A549 (cell line): Measurements from ENCODE around the gene IGSF3. TPM values are rescaled to one million over a fixed set of nuclear protein-coding genes. Genes with fewer than 3 reads are reported as not detected.

Experiments used
- ATAC-seq, 2 experiments: fragments of 200-7000 bp in 1 of 2; fragments of >200 bp in 1 of 2; cut with Nextera tagmentation in 1 of 2; cut with Tn5 transposase in 1 of 2; 3 replicates each; pipeline versions ENCODE4 v1.8.0 to v1.9.1; 2018 to 2020; ENCODE audit warnings: mild to moderate bottlenecking in 1 of 2, moderate library complexity in 1 of 2
- CTCF ChIA-PET: fragments of 300-600 bp; sonication (Branson Sonifier 250); formaldehyde crosslinking; extraction: SDS; loops from one replicate; lab custom pipeline; 2021; ENCODE audit warnings: antibody characterized with exemption, inconsistent platforms; lab: Yijun Ruan, JAX
- POLR2A ChIA-PET: fragments of 350-600 bp; formaldehyde crosslinking; extraction: SDS; loops from one replicate; lab custom pipeline; 2021; ENCODE audit warnings: antibody characterized with exemption, inconsistent platforms; lab: Yijun Ruan, JAX
- DNase-seq, 2 experiments: peaks; one replicate each; pipeline versions ENCODE4 v3.0.0 to v3.0.0-alpha.2; 2011 to 2016; ENCODE audit warnings: low read depth in 1 of 2, low spot score in 1 of 2
- FAIRE-seq: peaks from 2 replicates; lab custom pipeline; 2011; peaks lifted over from hg19 to GRCh38; lab: Jason Lieb, UNC
- H3K27ac ChIP-seq, 2 experiments: fragments of >200 bp; sonication (Bioruptor Twin); formaldehyde crosslinking; 3 replicates each; pipeline ENCODE4 v1.5.1; 2016 to 2017
- H3K4me1 ChIP-seq: fragments of >200 bp; sonication (Bioruptor Twin); formaldehyde crosslinking; 3 replicates; pipeline ENCODE4 v1.6.1; 2016
- H3K4me2 ChIP-seq: fragments of >200 bp; sonication (Bioruptor Twin); formaldehyde crosslinking; 3 replicates; pipeline ENCODE4 v1.6.1; 2016
- H3K4me3 ChIP-seq: fragments of >200 bp; sonication (Bioruptor Twin); formaldehyde crosslinking; 3 replicates; pipeline ENCODE4 v1.5.1; 2016
- H3K9me3 ChIP-seq: fragments of >200 bp; sonication (Bioruptor Twin); formaldehyde crosslinking; 3 replicates; pipeline ENCODE4 v1.6.1; 2016
- BHLHE40 ChIP-seq: IDR thresholded peaks from 2 replicates; pipeline ENCODE4 v1.6.1; 2012; ENCODE audit warnings: low read depth, low read length, inconsistent platforms
- CBX8 ChIP-seq: fragments of 200-600 bp; sonication (generic); IDR thresholded peaks from 2 replicates; pipeline ENCODE4 v1.6.1; 2016
- EHF ChIP-seq: fragments of 250-450 bp; sonication (Bioruptor Pico); IDR thresholded peaks from 2 replicates; pipeline ENCODE4 v1.5.0; 2020; ENCODE audit warnings: mild to moderate bottlenecking
- ESRRA ChIP-seq: fragments of 150-350 bp; IDR thresholded peaks from 2 replicates; pipeline ENCODE4 v1.6.1; 2014; ENCODE audit warnings: mild to moderate bottlenecking, low read length, borderline replicate concordance
- GATA3 ChIP-seq: IDR thresholded peaks from 2 replicates; pipeline ENCODE4 v1.6.1; 2012; ENCODE audit warnings: borderline replicate concordance
- HEYL ChIP-seq: fragments of 250-450 bp; sonication (Bioruptor Pico); IDR thresholded peaks from 2 replicates; pipeline ENCODE4 v1.8.0; 2021; ENCODE audit warnings: mild to moderate bottlenecking, moderate library complexity
- KDM1A ChIP-seq: fragments of 200-600 bp; sonication (generic); IDR thresholded peaks from 2 replicates; pipeline ENCODE4 v1.6.1; 2016; ENCODE audit warnings: low read depth, mild to moderate bottlenecking
- MAZ ChIP-seq: fragments of 150-350 bp; IDR thresholded peaks from 2 replicates; pipeline ENCODE4 v1.6.1; 2014; ENCODE audit warnings: antibody characterized with exemption, low read depth, low read length, borderline replicate concordance
- NFE2L2 ChIP-seq: fragments of 150-350 bp; conservative IDR thresholded peaks from 2 replicates; pipeline ENCODE4 v1.6.1; 2014; ENCODE audit warnings: low read length
- NR3C1 ChIP-seq: fragments of >200 bp; sonication (Bioruptor Twin); formaldehyde crosslinking; IDR thresholded peaks from 3 replicates; pipeline ENCODE4 v1.6.1; 2017
- SMC3 ChIP-seq: fragments of >200 bp; sonication (Bioruptor Twin); formaldehyde crosslinking; IDR thresholded peaks from 3 replicates; pipeline ENCODE4 v1.6.1; 2018; ENCODE audit warnings: inconsistent platforms
- TP53 ChIP-seq: fragments of 250-450 bp; sonication (Bioruptor Pico); IDR thresholded peaks from 2 replicates; pipeline ENCODE4 v1.5.0; 2021; ENCODE audit warnings: mild to moderate bottlenecking, moderate library complexity
- ZFP36 ChIP-seq: fragments of 450-650 bp; IDR thresholded peaks from 2 replicates; pipeline ENCODE4 v1.6.1; 2014; ENCODE audit warnings: borderline replicate concordance; ENCODE audit not compliant: partially characterized antibody
- WGBS: methylation state at CpG from one replicate; pipeline ENCODE4 v1.1.6; 2017; ENCODE audit errors: missing lambda C conversion rate; 5-methylcytosine and 5-hydroxymethylcytosine counted together
- polyA plus RNA-seq, 4 experiments: library from polyadenylated mRNA; depleted of rRNA in 3 of 4; stranded (reverse); fragments of >200 nt; fragmentation: RNase III in 1 of 4; extraction: RNeasy Plus Mini Kit Qiagen cat#74134 plus additional on column Dnase treatment in 1 of 4; gene quantifications; 2 replicates in 3 of 4; 3 replicates in 1 of 4; pipeline ENCODE4 v1.2.3, GENCODE V29; 2011 to 2017
- TF ChIP-seq, protein P1 (sequence below): fragments of >200 bp; sonication (Bioruptor Twin); formaldehyde crosslinking; IDR thresholded peaks from 3 replicates; pipeline ENCODE4 v1.6.1; 2016
- TF ChIP-seq, protein P2 (sequence below): IDR thresholded peaks from 2 replicates; pipeline ENCODE4 v1.6.1; 2012; ENCODE audit warnings: low read depth, borderline replicate concordance
- TF ChIP-seq, protein P3 (sequence below): fragments of 450-650 bp; IDR thresholded peaks from 2 replicates; pipeline ENCODE4 v1.6.1; 2014; ENCODE audit warnings: antibody characterized with exemption
- TF ChIP-seq, protein P4 (sequence below): fragments of 250-450 bp; sonication (Bioruptor Pico); IDR thresholded peaks from 2 replicates; pipeline ENCODE4 v1.5.0; 2021; ENCODE audit warnings: mild to moderate bottlenecking, moderate library complexity, borderline replicate concordance
- TF ChIP-seq, protein P5 (sequence below): IDR thresholded peaks from 2 replicates; pipeline ENCODE4 v1.6.1; 2012
- TF ChIP-seq, protein P6 (sequence below): fragments of >200 bp; sonication (Bioruptor Twin); formaldehyde crosslinking; IDR thresholded peaks from 2 replicates; pipeline ENCODE4 v1.6.1; 2016

Gene IGSF3
- polyA plus RNA-seq, 2 of the 4 experiments (the other 2 are of a cell fraction) = 18.5 to 21.9 TPM

DNA sequence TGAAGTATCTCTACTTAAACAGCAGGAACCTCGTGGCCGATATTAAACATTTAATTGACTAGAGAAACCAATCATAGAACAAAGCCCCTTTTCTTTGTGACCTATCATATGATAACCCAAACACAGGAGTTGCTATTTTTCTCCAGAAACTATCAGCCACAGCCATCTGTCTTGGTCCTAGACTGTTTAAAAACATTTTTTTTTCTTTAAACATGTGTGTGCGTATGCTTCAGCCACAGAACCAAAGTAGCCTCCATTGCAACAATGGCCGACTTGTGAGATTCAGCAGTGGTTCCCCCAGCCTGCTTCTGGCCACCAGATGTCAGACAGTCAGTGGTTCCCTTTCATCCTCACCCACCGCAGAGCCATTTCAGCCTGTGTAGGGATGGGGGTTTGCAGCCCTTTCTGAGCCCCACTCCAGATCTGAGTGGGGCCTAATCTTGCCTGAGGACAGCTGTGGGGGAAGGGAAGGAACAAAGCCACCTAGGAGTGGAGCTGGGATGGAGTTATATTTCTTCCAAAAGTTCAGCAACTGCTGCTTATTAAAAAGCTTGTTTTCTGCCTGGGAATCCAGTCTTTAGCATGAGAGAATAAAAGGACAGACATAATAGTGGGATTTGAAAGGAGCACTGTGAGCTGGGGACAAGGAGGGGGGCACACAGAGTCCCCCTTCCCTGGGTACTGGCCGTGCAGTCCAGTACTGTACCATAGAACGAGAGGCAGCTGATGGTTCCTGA, 11.7 kb upstream of the IGSF3 start (continued):
- TF ChIP-seq BHLHE40 = no peak

DNA sequence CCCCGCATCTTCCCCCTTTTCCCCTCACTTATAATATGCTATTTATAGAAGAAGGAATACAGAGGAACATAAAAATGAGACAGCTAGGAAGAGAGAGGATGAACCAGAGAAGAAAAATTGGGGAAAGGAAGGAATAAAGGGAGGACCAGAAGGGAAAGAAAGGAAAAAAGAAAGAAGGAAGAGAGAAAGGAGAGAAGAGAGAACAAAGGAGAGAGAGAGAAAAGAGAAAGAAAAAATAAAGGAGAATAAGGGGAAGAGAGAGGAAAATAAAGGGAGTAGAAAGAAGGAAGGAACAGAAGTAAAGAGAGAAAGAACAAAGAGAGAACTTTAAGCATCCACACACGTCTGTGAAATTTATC, 11.2 kb upstream of the IGSF3 start:
- Histone ChIP-seq H3K4me3 (no peak overlapping the region), H3K9me3 (0 out of 3 replicates have a peak, but pooled peaks cover 3% of the 10 kb centered on the region), H3K4me1 (no peaks in the 10 kb centered on the region), H3K27ac (no peak overlapping the region), H3K4me2 (no peak overlapping the region)
- no peak for DNase-seq
- TF ChIP-seq ZFP36 (no peak), KDM1A (no peak), GATA3 (no peak)
- TF ChIP-seq, protein P1, sequence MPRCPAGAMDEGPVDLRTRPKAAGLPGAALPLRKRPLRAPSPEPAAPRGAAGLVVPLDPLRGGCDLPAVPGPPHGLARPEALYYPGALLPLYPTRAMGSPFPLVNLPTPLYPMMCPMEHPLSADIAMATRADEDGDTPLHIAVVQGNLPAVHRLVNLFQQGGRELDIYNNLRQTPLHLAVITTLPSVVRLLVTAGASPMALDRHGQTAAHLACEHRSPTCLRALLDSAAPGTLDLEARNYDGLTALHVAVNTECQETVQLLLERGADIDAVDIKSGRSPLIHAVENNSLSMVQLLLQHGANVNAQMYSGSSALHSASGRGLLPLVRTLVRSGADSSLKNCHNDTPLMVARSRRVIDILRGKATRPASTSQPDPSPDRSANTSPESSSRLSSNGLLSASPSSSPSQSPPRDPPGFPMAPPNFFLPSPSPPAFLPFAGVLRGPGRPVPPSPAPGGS = no peak
- TF ChIP-seq, protein P2, sequence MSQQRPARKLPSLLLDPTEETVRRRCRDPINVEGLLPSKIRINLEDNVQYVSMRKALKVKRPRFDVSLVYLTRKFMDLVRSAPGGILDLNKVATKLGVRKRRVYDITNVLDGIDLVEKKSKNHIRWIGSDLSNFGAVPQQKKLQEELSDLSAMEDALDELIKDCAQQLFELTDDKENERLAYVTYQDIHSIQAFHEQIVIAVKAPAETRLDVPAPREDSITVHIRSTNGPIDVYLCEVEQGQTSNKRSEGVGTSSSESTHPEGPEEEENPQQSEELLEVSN = no peak
- no peak for ATAC-seq
- POLR2A ChIA-PET = interaction anchor here (1.2 kb wide), 1 partner anchor 11 kb away, joined by 5 read pairs; the partner anchor contains the start of gene IGSF3
- CTCF ChIA-PET = interaction anchor here (2.2 kb wide), 1 partner anchor 104 kb away, joined by 6 read pairs; no protein-coding TSS in a partner anchor
- 31% methylated on average over 2 of the region's 2 CpGs for WGBS
- FAIRE-seq = no peak

DNA sequence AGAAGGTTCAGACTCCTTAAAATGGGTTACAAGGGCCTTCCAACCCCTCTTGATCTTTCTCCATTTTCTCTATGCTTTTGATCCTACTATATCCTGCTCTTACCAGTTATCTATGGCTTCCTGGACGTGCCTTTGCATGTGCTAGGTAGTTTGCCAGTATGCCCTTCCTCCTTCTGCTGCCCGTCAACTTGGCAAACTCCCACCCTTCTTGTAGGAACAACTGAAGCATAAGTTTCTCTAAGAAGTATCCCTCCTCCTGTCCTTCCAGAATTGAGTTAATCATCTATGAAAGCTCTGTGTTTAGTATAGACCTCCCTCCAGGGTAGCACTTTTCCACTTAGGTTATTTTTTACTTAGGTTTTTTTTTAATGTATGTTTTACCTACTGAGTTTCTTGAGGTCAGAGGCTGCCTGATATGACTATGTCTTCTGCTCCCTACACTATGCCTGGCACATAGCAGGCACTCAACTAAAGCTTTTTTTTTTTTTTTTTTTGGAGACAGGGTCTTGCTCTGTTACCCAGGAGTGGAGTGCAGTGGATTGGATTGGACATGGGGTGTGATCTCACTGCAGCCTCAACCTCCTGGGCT, 10.0 kb upstream of the IGSF3 start:
- H3K27ac ChIP-seq = no peak overlapping the region
- FAIRE-seq (no peak), ATAC-seq (no peak), DNase-seq (no peak)
- no peak overlapping the region for H3K4me2 ChIP-seq
- CTCF ChIA-PET = interaction anchor here (0.6 to 2.2 kb wide), 3 partner anchors 47 to 484 kb away, joined by 3 to 6 read pairs (median 3); no protein-coding TSS in a partner anchor
- no peaks in the 10 kb centered on the region for H3K4me1 ChIP-seq
- POLR2A ChIA-PET = interaction anchor here (1.2 kb wide), 1 partner anchor 10 kb away, joined by 5 read pairs; the partner anchor contains the start of gene IGSF3
- no peak overlapping the region for H3K4me3 ChIP-seq
- H3K9me3 ChIP-seq = 0 out of 3 replicates have a peak, but pooled peaks cover 3% of the 10 kb centered on the region
- WGBS = 43% methylated on average over 2 of the region's 2 CpGs
- TF ChIP-seq NR3C1 (no peak), NFE2L2 (no peak), TP53 (CRISPR knock-in tag) (no peak), ESRRA (no peak), HEYL (CRISPR knock-in tag) (no peak), ZFP36 (no peak), MAZ (no peak), SMC3 (no peak), CBX8 (no peak), EHF (CRISPR knock-in tag) (no peak)
- TF ChIP-seq, protein P2 = no peak
- TF ChIP-seq, protein P3, sequence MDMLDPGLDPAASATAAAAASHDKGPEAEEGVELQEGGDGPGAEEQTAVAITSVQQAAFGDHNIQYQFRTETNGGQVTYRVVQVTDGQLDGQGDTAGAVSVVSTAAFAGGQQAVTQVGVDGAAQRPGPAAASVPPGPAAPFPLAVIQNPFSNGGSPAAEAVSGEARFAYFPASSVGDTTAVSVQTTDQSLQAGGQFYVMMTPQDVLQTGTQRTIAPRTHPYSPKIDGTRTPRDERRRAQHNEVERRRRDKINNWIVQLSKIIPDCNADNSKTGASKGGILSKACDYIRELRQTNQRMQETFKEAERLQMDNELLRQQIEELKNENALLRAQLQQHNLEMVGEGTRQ = no peak
- TF ChIP-seq, protein P4, sequence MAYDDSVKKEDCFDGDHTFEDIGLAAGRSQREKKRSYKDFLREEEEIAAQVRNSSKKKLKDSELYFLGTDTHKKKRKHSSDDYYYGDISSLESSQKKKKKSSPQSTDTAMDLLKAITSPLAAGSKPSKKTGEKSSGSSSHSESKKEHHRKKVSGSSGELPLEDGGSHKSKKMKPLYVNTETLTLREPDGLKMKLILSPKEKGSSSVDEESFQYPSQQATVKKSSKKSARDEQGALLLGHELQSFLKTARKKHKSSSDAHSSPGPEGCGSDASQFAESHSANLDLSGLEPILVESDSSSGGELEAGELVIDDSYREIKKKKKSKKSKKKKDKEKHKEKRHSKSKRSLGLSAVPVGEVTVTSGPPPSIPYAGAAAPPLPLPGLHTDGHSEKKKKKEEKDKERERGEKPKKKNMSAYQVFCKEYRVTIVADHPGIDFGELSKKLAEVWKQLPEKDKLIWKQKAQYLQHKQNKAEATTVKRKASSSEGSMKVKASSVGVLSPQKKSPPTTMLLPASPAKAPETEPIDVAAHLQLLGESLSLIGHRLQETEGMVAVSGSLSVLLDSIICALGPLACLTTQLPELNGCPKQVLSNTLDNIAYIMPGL (CRISPR knock-in tag) = no peak
- TF ChIP-seq, protein P5, sequence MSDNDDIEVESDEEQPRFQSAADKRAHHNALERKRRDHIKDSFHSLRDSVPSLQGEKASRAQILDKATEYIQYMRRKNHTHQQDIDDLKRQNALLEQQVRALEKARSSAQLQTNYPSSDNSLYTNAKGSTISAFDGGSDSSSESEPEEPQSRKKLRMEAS = no peak
- TF ChIP-seq, protein P6, sequence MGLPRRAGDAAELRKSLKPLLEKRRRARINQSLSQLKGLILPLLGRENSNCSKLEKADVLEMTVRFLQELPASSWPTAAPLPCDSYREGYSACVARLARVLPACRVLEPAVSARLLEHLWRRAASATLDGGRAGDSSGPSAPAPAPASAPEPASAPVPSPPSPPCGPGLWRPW = no peak
